GM06990 (cell line): ENCODE results near the gene SULT1A2.

Experiments
- DNase-seq: peaks from one replicate; pipeline ENCODE4 v3.0.0-alpha.2; 2011; ENCODE audit not compliant: insufficient read length; ENCODE audit errors: extremely low read depth
- H3K27me3 ChIP-seq: replicated peaks from 2 replicates; pipeline ENCODE4 v1.6.0; 2011; ENCODE audit warnings: low read length; ENCODE audit not compliant: control insufficient read depth, insufficient read depth
- H3K36me3 ChIP-seq: 2 replicates; pipeline ENCODE4 v1.5.1; 2011; ENCODE audit warnings: low read length; ENCODE audit not compliant: control insufficient read depth, insufficient read depth
- H3K4me3 ChIP-seq: replicated peaks from 2 replicates; pipeline ENCODE4 v1.5.1; 2011; ENCODE audit warnings: low read depth, mild to moderate bottlenecking, control low read depth, low read length
- CTCF ChIP-seq: IDR thresholded peaks from 2 replicates; pipeline ENCODE4 v1.5.1; 2011; ENCODE audit warnings: low read length, control low read depth, mild to moderate bottlenecking, inconsistent platforms; ENCODE audit not compliant: insufficient read depth, poor library complexity, severe bottlenecking

Gene SULT1A2

GRCh38 chr16:28544998-28545397 is 51.9 kb downstream of the SULT1A2 start:
- TF ChIP-seq CTCF = no peak
- no peak for DNase-seq
- no peaks in the 10 kb centered on the region for H3K27me3 ChIP-seq
- no peak overlapping the region for H3K4me3 ChIP-seq
- H3K36me3 ChIP-seq = no peaks in the 10 kb centered on the region

- DNase-seq = no peak
- H3K4me3 ChIP-seq = no peak overlapping the region
- H3K27me3 ChIP-seq = no peaks in the 10 kb centered on the region
- no peaks in the 10 kb centered on the region for H3K36me3 ChIP-seq
- TF ChIP-seq CTCF = no peak
Observed at GRCh38 chr16:28543072-28543471, 53.8 kb downstream of the SULT1A2 start.

- TF ChIP-seq CTCF = no peak
- no peaks in the 10 kb centered on the region for H3K36me3 ChIP-seq
Observed at GRCh38 chr16:28542646-28543045, 54.2 kb downstream of the SULT1A2 start.

More at GRCh38 chr16:28542646-28543045, 54.2 kb downstream of the SULT1A2 start:
- H3K27me3 ChIP-seq = no peaks in the 10 kb centered on the region
- H3K4me3 ChIP-seq = no peak overlapping the region
- no peak for DNase-seq
